H9 (cell line): ENCODE measurements around the gene TRA2B. TPM values are rescaled to one million over a fixed set of nuclear protein-coding genes. Genes with fewer than 3 reads are reported as not detected.

Experiments used
- DNase-seq: peaks from one replicate; pipeline ENCODE4 v3.0.0-alpha.2; 2017
- H2AFZ ChIP-seq: one replicate; pipeline ENCODE4 v1.6.1; 2013; ENCODE audit warnings: mild to moderate bottlenecking, low read length, control low read depth, moderate library complexity
- H2AK5ac ChIP-seq: 2 replicates; pipeline ENCODE4 v1.6.1; 2013; ENCODE audit warnings: low read length, control low read depth, mixed read lengths; ENCODE audit not compliant: insufficient read length
- H2BK120ac ChIP-seq: one replicate; pipeline ENCODE4 v1.6.1; 2013; ENCODE audit warnings: low read depth, mild to moderate bottlenecking, low read length, control low read depth, inconsistent platforms; ENCODE audit not compliant: poor library complexity, severe bottlenecking
- H2BK12ac ChIP-seq: 2 replicates; pipeline ENCODE4 v1.6.1; 2013; ENCODE audit warnings: low read length, control low read depth, mixed read lengths, low read depth; ENCODE audit not compliant: insufficient read length
- H2BK15ac ChIP-seq: 2 replicates; pipeline ENCODE4 v1.6.1; 2013; ENCODE audit warnings: low read depth, low read length, control low read depth
- H2BK20ac ChIP-seq: one replicate; pipeline ENCODE4 v1.6.1; 2013; ENCODE audit warnings: low read depth, mild to moderate bottlenecking, low read length, control low read depth, inconsistent platforms; ENCODE audit not compliant: poor library complexity, severe bottlenecking
- H2BK5ac ChIP-seq: 2 replicates; pipeline ENCODE4 v1.6.1; 2013; ENCODE audit warnings: low read length, control low read depth, mixed read lengths; ENCODE audit not compliant: insufficient read length
- H3K14ac ChIP-seq: 2 replicates; pipeline ENCODE4 v1.6.1; 2013; ENCODE audit warnings: low read length, control low read depth; ENCODE audit not compliant: insufficient read depth
- H3K18ac ChIP-seq: 2 replicates; pipeline ENCODE4 v1.6.1; 2013; ENCODE audit warnings: low read depth, mild to moderate bottlenecking, mixed read lengths, low read length, control low read depth; ENCODE audit not compliant: insufficient read length
- H3K23ac ChIP-seq: 2 replicates; pipeline ENCODE4 v1.6.1; 2013; ENCODE audit warnings: low read length, control low read depth, mixed read lengths, low read depth; ENCODE audit not compliant: insufficient read length
- H3K23me2 ChIP-seq: 2 replicates; pipeline ENCODE4 v1.6.1; 2013; ENCODE audit warnings: low read depth, mild to moderate bottlenecking, mixed read lengths, low read length, control low read depth; ENCODE audit not compliant: insufficient read length, poor library complexity, severe bottlenecking
- H3K27ac ChIP-seq: 2 replicates; pipeline ENCODE4 v1.5.1; 2013; ENCODE audit warnings: low read length, control low read depth, mixed read lengths, low read depth; ENCODE audit not compliant: insufficient read length
- H3K27me3 ChIP-seq: 2 replicates; pipeline ENCODE4 v1.6.1; 2013; ENCODE audit warnings: low read length, control low read depth, inconsistent platforms; ENCODE audit not compliant: insufficient read depth
- H3K4ac ChIP-seq: 2 replicates; pipeline ENCODE4 v1.6.1; 2013; ENCODE audit warnings: low read depth, mild to moderate bottlenecking, control low read depth, inconsistent platforms, low read length, moderate library complexity
- H3K4me1 ChIP-seq: 2 replicates; pipeline ENCODE4 v1.6.1; 2013; ENCODE audit warnings: low read length, control low read depth, inconsistent platforms; ENCODE audit not compliant: insufficient read depth
- H3K4me2 ChIP-seq: 2 replicates; pipeline ENCODE4 v1.6.1; 2013; ENCODE audit warnings: low read length, control low read depth, mixed read lengths; ENCODE audit not compliant: insufficient read length, insufficient read depth
- H3K56ac ChIP-seq: 2 replicates; pipeline ENCODE4 v1.6.1; 2013; ENCODE audit warnings: low read depth, mild to moderate bottlenecking, mixed read lengths, low read length, control low read depth; ENCODE audit not compliant: insufficient read length
- H3K79me1 ChIP-seq: 2 replicates; pipeline ENCODE4 v1.6.1; 2013; ENCODE audit warnings: low read depth, mild to moderate bottlenecking, moderate library complexity, low read length, control low read depth, inconsistent platforms; ENCODE audit not compliant: insufficient read depth, poor library complexity, severe bottlenecking
- H3K79me2 ChIP-seq: 2 replicates; pipeline ENCODE4 v1.6.1; 2013; ENCODE audit warnings: low read length, control low read depth, inconsistent platforms; ENCODE audit not compliant: insufficient read depth
- H3K9ac ChIP-seq: 2 replicates; pipeline ENCODE4 v1.6.1; 2013; ENCODE audit warnings: low read length, control low read depth, mixed read lengths; ENCODE audit not compliant: insufficient read length; ENCODE audit errors: extremely low read depth
- H3K9me3 ChIP-seq: one replicate; pipeline ENCODE4 v1.6.1; 2013; ENCODE audit warnings: low read depth, low read length, inconsistent platforms; ENCODE audit not compliant: control insufficient read depth
- H3T11ph ChIP-seq: one replicate; pipeline ENCODE4 v1.6.1; 2013; ENCODE audit warnings: mild to moderate bottlenecking, low read length, control low read depth, inconsistent platforms
- H4K20me1 ChIP-seq: one replicate; pipeline ENCODE4 v1.6.1; 2013; ENCODE audit not compliant: control insufficient read depth, insufficient read length, insufficient read depth
- H4K5ac ChIP-seq: 2 replicates; pipeline ENCODE4 v1.6.1; 2013; ENCODE audit warnings: low read depth, mild to moderate bottlenecking, mixed read lengths, low read length, control low read depth; ENCODE audit not compliant: insufficient read length
- H4K8ac ChIP-seq: replicated peaks from 2 replicates; pipeline ENCODE4 v1.6.1; 2013; ENCODE audit warnings: low read length, control low read depth, mixed read lengths, low read depth; ENCODE audit not compliant: insufficient read length
- H4K91ac ChIP-seq: 2 replicates; pipeline ENCODE4 v1.6.1; 2013; ENCODE audit warnings: low read depth, mild to moderate bottlenecking, moderate library complexity, mixed read lengths, low read length, control low read depth; ENCODE audit not compliant: insufficient read length
- H3K27ac Mint-ChIP-seq, 3 experiments: 2 replicates in 2 of 3; 3 replicates in 1 of 3; pipeline ENCODE4 v1.8.0; 2020 to 2021; ENCODE audit warnings: mixed read lengths in 3 of 3, mild to moderate bottlenecking in 1 of 3, moderate library complexity in 1 of 3
- H3K27me3 Mint-ChIP-seq: 2 replicates; pipeline ENCODE4 v1.8.0; 2021; ENCODE audit warnings: low read depth, mild to moderate bottlenecking, moderate library complexity, mixed read lengths
- H3K36me3 Mint-ChIP-seq, 3 experiments: 2 replicates in 2 of 3; 3 replicates in 1 of 3; pipeline ENCODE4 v1.8.0; 2020 to 2021; ENCODE audit warnings: low read depth in 3 of 3, mixed read lengths in 3 of 3; ENCODE audit not compliant: insufficient read depth in 1 of 3
- H3K4me1 Mint-ChIP-seq, 2 experiments: 2 replicates each; pipeline ENCODE4 v1.8.0; 2020; ENCODE audit warnings: mixed read lengths in 2 of 2
- H3K4me3 Mint-ChIP-seq, 2 experiments: 2 replicates in 1 of 2; 3 replicates in 1 of 2; pipeline ENCODE4 v1.8.0; 2020 to 2021; ENCODE audit warnings: mild to moderate bottlenecking in 2 of 2, mixed read lengths in 2 of 2, moderate library complexity in 1 of 2
- H3K9me3 Mint-ChIP-seq, 2 experiments: 2 replicates in 1 of 2; 3 replicates in 1 of 2; pipeline ENCODE4 v1.8.0; 2020; ENCODE audit warnings: mild to moderate bottlenecking in 2 of 2, mixed read lengths in 2 of 2, moderate library complexity in 1 of 2
- CTCF ChIP-seq: fragments of 200-600 bp; sonication (generic); conservative IDR thresholded peaks from 3 replicates; pipeline ENCODE4 v1.8.0; 2021; ENCODE audit warnings: antibody characterized with exemption, mild to moderate bottlenecking
- WGBS: extraction: QIAGEN DNeasy Blood & Tissue Kit; methylation state at CpG from one replicate; pipeline ENCODE4 v1.1.7; 2013; ENCODE audit warnings: missing lambda C conversion rate, low lambda C conversion rate, mixed read lengths; ENCODE audit not compliant: insufficient read length; ENCODE audit errors: extremely low coverage; 5-methylcytosine and 5-hydroxymethylcytosine counted together
- total RNA-seq: library from RNA; stranded (reverse); gene quantifications from 2 replicates; pipeline ENCODE4 v1.2.1, GENCODE V29; 2021

TRA2B gene
- total RNA-seq, 1 experiment from 2014 or later: 344 TPM

- Histone ChIP-seq H3K4ac (no peak overlapping the region), H2AFZ (no peak overlapping the region), H4K20me1 (no peaks in the 10 kb centered on the region), H2AK5ac (no peak overlapping the region), H2BK120ac (no peak overlapping the region), H2BK20ac (no peak overlapping the region), H3K79me1 (no peaks in the 10 kb centered on the region), H2BK12ac (no peak overlapping the region), H4K5ac (no peak overlapping the region), H3K23ac (no peak overlapping the region), H2BK5ac (no peak overlapping the region), H3K14ac (no peak overlapping the region), H3K4me1 (no peaks in the 10 kb centered on the region), H2BK15ac (no peak overlapping the region), H3K4me2 (no peak overlapping the region), H4K8ac (no peak overlapping the region), H3K79me2 (no peaks in the 10 kb centered on the region), H3K27me3 (no peaks in the 10 kb centered on the region), H3K56ac (no peak overlapping the region), H3T11ph (no peak overlapping the region), H3K27ac (no peak overlapping the region), H3K9me3 (no peaks in the 10 kb centered on the region), H3K9ac (no peak overlapping the region), H4K91ac (no peak overlapping the region), H3K23me2 (no peaks in the 10 kb centered on the region), H3K18ac (no peak overlapping the region)
- DNase-seq: no peak
- H3K9me3 Mint-ChIP-seq: no peaks in the 10 kb centered on the region
- no peak overlapping the region for H3K4me3 Mint-ChIP-seq
- H3K36me3 Mint-ChIP-seq: no peaks in the 10 kb centered on the region
- no peak overlapping the region for H3K27ac Mint-ChIP-seq
- no CpG with 5 or more reads among the region's 2 CpGs for WGBS
- H3K4me1 Mint-ChIP-seq: peaks cover 5 to 13% of the 10 kb centered on the region in 2 experiments
- H3K27me3 Mint-ChIP-seq: no peaks in the 10 kb centered on the region
- TF ChIP-seq CTCF: no peak
Measured at GRCh38 chr3:185867650-185868049, 70.2 kb downstream of the TRA2B start.
